ENCODE measurements around the gene YDJC.

GRCh38 chr22:21626735-21627469 lies 2.9 kb downstream of the YDJC start:
- TF ChIP-seq CTCF (conservative IDR thresholded peaks at IDR 0.05; ENCODE audit: low read length) = no peak
- TF ChIP-seq EZH2phosphoT487 (IDR thresholded peaks at IDR 0.05; ENCODE audit: borderline replicate concordance) = no peak

Measured in Loucy (cell line).